DMS53 treated with DMSO at 0.1 percent for 48 hours (cell line): ENCODE measurements around the gene KIAA1328.

Experiments
- DNase-seq: peaks from one replicate; lab custom pipeline; 2025; ENCODE audit not compliant: unreplicated experiment; lab: John Stamatoyannopoulos, UW

The KIAA1328 gene

DNA sequence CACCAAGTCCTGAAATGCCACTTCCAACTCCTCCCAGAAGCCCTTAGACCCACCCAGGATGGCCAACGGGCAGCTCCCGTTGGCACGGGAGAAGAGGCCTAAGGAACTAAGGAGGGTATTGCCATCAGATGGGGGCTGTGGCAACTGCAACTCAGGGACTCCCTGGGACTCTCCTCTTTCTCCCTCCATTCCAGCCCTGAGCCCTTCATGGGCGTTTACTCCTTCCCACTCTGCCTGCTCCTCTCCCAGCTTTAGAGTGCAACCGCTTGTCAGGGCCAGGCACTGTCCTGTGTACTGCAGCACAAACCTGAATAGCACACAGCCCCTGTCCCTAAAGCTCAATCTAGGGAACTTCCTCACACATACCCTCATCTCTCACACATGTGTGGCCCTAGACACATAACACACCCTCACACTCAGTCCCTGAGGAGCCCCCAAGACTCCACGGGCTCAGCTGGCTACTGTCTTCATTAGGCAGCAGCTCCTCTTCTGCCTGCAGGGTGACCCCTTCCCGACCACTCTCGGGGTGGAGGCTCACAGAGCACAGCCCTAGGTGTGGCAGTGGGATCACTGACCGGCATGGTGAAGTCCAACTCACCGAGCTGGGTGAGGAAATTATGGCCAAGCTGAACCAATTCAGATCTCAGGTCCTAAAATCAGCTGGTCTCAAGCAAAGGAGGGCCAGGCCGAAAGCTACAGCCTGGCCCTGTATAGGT lies 420.4 kb downstream of the KIAA1328 start:
- no peak for DNase-seq

DNA sequence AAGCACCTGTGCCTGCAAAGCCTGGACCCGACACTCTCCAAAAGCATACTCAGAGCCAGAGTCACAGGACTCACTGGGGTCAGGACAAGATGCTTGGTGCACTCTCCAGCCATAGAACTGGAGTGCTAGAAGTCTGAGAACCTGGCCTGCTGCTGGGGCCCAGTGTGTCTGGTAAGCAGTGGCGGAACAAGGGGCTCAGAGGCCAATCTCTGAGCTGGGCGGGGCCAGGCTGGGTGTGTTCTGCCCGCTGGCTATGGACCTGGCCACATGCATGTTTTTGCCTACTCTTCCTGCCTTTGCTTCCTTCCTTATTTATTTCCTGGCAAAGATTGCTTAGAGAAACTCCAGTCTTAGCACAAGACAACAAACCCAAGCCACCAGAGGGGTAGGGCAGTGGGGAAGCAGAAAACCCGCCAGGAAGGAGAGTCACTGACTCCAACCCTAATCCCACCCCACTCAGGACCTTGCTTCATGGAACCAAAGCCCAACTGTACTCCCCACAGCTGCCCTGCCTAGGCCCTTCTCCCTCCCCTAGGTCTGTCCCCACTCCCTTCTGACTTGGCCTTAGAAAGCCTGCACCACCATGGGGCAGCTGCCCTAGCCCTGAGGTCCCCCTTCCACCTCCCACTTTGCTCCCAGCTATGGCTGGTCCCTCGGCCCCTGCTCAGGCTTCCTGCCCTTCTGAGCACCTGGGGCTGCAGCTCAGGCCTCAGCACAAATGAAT lies 421.1 kb downstream of the KIAA1328 start:
- DNase-seq: no peak

DNA sequence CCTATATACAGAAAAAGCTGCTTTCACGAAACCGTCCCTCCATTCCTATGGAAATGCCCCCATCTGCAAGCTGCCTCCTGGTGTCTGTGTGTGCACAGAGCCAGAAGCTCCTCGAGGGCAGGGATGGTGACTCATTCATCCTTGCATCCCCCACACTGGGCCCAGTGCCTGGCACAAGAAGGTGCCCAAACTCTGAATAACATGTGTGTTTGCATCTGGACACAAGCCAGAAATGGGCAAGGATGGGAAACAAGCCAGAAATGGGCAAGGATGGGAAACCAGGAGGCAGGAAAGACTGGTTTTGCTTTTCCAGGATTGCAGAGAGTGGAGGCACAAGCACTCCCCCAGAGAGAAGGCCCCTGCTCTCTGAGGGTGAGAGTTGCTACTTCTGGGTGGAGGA lies 422.8 kb downstream of the KIAA1328 start:
- no peak for DNase-seq

- no peak for DNase-seq
These were observed 423.4 kb downstream of the KIAA1328 start for GRCh38 chr18:37252342-37252741.

DNA sequence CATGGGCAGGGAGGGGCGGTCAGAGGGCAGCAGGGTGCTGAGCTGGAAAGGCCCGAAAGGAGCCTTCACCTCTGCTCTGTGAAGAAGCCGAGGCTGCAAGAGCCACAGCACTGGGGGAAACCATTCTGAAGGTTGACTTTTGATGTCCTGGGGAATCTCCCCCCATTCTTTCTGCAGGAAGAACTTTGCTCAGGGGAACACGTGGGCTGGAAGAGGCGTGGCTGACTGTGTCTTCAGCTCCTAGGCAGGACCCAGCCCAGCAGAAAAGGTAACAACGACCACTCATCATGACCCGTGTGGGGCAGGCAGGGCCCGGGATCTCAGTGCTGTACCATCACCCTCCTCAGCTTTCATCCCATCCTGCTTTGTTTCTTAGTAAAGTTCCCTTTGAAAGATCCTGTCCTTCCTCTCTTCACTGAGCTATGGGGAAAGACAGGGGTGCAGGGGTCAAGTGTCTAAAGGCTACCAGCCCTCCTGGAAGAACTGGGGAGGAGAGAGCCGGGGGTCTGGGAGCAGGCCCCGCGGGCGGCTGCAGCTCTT lies 424.0 kb downstream of the KIAA1328 start:
- no peak for DNase-seq

DNA sequence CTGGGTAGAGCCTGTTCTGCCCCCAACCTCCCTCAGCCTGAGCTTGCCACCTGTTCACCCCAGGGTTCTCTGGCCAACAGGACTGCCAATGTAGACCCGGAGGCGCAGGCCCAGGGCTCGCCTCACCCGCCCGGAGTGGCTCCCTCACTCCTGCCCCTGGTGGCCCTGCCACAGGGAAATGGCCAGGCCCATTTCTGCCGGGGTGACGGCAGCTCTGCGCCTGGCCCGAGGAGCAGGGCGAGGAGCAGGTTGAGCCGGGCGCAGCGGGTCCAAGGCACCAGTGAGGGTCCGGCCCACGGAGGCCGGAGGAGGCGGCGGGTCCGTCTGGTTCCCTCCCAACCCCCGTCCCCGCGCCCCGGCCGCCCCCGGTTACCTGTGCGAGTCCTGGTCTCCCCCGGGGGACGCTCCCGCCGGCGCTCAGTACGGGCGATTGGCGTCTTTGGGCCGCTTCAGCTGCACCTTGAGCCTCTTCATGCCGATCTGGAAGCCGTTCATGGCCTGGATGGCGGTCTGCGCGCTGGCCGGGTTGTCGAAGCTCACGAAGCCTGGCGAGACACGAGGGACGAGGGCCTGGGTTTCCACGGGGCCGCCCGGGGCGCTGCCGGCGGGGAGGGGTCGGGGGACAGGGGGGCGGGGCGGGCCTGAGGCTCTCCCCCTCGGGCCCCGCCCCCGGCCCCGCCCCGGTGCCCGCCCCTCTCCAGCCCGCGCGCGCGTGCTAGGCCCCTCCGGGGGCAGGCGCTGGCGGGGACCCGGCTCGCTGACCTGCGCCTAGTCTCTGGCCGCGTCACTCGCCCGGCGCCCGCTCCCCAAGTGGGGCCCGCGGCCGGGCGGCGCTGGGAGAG lies 424.7 kb downstream of the KIAA1328 start:
- peak; percentile 49 for DNase-seq

- no peak for DNase-seq
These were observed 425.4 kb downstream of the KIAA1328 start for GRCh38 chr18:37254236-37254754.

- no peak for DNase-seq
These were observed 426.0 kb downstream of the KIAA1328 start for GRCh38 chr18:37254973-37255372.

DNA sequence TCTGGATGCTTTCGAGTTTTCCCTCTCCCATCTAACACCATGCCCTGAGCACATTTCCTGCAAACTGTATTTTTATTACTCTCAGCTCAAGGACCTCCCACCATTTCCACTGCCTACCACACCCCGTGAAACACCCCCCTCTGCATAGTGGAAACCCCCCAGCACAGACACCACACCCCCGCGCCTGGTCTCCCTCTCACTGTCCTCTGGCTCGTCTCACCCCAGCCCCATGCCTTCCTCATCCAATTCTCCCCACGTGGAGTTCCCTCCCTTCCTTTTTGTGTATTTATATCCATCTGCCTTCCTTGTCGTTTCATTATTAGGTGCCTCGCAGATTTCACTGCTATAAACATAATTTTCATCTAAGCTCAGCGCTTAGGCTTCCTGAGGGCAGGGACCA lies 429.2 kb downstream of the KIAA1328 start:
- no peak for DNase-seq

GRCh38 chr18:37258819-37259218 lies 429.9 kb downstream of the KIAA1328 start:
- no peak for DNase-seq

- DNase-seq: no peak
These were observed 430.8 kb downstream of the KIAA1328 start for GRCh38 chr18:37259711-37260110.

GRCh38 chr18:37260367-37261093 lies 431.6 kb downstream of the KIAA1328 start:
- no peak for DNase-seq

DNA sequence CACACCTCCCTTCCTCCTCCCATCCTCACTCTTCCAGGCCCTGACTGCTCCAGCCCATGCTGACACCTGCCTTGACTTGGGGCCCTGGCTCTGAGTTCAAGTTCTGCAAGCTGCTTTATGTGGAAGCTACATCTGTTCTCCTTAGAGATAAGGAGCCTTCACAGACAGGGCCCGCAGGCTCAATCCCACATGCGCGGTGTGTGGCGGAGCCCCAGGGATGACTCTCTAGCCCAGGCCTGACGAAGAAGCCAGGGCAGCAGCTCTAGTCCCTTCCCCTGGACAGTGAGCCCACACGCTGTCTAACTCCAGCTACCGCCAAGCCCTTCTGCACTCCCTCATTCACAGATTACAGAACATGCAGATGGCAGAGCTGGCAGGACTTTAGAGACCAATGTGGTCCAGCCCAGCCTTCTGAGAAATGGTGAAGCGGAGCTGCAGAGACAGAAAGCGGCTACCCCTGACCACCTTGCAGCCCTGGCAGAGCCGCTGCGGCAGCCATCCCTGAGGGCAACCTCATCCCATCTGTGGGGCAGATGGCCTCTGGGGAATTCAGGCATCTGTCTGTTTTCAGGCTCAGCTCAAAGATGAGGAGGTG lies 432.4 kb downstream of the KIAA1328 start:
- DNase-seq: no peak

DNA sequence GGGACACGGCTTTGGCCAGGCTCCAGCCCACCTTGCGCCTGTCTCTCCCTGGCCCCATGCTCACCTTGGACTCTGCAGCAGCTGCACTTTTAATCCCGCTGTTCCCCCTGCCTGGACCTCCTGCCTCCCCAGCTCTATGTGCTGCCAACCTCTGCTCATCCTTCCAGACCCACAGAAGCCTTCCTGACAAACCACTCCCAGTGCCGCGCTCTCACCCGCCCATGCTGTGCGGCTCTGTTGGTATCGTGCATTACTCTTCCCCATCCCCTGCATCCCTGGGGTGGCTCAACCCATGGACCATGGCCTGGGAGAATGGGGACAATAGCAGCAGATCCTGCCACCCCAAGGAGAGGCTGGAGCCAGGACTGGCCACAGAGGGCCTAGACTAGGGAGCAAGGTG lies 433.1 kb downstream of the KIAA1328 start:
- no peak for DNase-seq

GRCh38 chr18:37264956-37265355 lies 436.0 kb downstream of the KIAA1328 start:
- DNase-seq: no peak

- DNase-seq: no peak
These were observed 436.5 kb downstream of the KIAA1328 start for GRCh38 chr18:37265382-37265781.

GRCh38 chr18:37266290-37266689 lies 437.4 kb downstream of the KIAA1328 start:
- DNase-seq: no peak

- no peak for DNase-seq
These were observed 441.2 kb downstream of the KIAA1328 start for GRCh38 chr18:37270038-37270665.

- DNase-seq: no peak
These were observed 441.7 kb downstream of the KIAA1328 start for GRCh38 chr18:37270666-37271052.

GRCh38 chr18:37272226-37272625 lies 443.3 kb downstream of the KIAA1328 start:
- DNase-seq: no peak
